Vagina (tissue), 2 donors: ENCODE data around the gene RFPL4A.

Source experiments
- POLR2A ChIP-seq, 2 donors: fragments of 450-650 bp; IDR thresholded peaks; one replicate each; pipeline ENCODE4 v1.6.1; 2017; ENCODE audit warnings: antibody characterized with exemption in 2 of 2, mild to moderate bottlenecking in 2 of 2, moderate library complexity in 2 of 2
- POLR2AphosphoS5 ChIP-seq, 2 donors: sonication (generic); formaldehyde crosslinking; IDR thresholded peaks; one replicate each; pipeline ENCODE4 v1.9.0; 2017; ENCODE audit warnings: antibody characterized with exemption in 2 of 2, mild to moderate bottlenecking in 2 of 2, low read depth in 1 of 2; ENCODE audit not compliant: insufficient read depth in 1 of 2
- TF ChIP-seq, protein P1 (sequence below), 3 experiments: fragments of 450-650 bp in 2 of 3; fragments of 200-600 bp in 1 of 3; sonication (generic) in 1 of 3; IDR thresholded peaks; one replicate each; pipeline ENCODE4 v1.5.1; 2017 to 2019; ENCODE audit warnings: antibody characterized with exemption in 3 of 3, mild to moderate bottlenecking in 2 of 3, moderate library complexity in 2 of 3

GRCh38 chr19:55720801-55721200, 38.1 kb upstream of the RFPL4A start:
- TF ChIP-seq, protein P1, sequence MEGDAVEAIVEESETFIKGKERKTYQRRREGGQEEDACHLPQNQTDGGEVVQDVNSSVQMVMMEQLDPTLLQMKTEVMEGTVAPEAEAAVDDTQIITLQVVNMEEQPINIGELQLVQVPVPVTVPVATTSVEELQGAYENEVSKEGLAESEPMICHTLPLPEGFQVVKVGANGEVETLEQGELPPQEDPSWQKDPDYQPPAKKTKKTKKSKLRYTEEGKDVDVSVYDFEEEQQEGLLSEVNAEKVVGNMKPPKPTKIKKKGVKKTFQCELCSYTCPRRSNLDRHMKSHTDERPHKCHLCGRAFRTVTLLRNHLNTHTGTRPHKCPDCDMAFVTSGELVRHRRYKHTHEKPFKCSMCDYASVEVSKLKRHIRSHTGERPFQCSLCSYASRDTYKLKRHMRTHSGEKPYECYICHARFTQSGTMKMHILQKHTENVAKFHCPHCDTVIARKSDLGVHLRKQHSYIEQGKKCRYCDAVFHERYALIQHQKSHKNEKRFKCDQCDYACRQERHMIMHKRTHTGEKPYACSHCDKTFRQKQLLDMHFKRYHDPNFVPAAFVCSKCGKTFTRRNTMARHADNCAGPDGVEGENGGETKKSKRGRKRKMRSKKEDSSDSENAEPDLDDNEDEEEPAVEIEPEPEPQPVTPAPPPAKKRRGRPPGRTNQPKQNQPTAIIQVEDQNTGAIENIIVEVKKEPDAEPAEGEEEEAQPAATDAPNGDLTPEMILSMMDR (IDR thresholded peaks at IDR 0.05), result no peak
- TF ChIP-seq POLR2A (IDR thresholded peaks at IDR 0.05) (no peak), POLR2AphosphoS5 (IDR thresholded peaks at IDR 0.05; ENCODE audit: insufficient read depth in 1 of 2, low read depth in 1 of 2) (no peak)
